Hepatocyte (in vitro differentiated cells): ENCODE measurements around the gene CLDN5.

Experiments
- CTCF ChIP-seq: fragments of 200-600 bp; sonication (generic); IDR thresholded peaks from 2 replicates; pipeline ENCODE4 v1.5.1; 2016; ENCODE audit warnings: antibody characterized with exemption, mild to moderate bottlenecking; ENCODE audit not compliant: poor library complexity
- EZH2 ChIP-seq: fragments of 200-600 bp; sonication (generic); IDR thresholded peaks from 2 replicates; pipeline ENCODE4 v1.6.1; 2016; ENCODE audit warnings: antibody characterized with exemption, mild to moderate bottlenecking, borderline replicate concordance

- TF ChIP-seq CTCF = no peak
- no peak for TF ChIP-seq EZH2
Observed at GRCh38 chr22:19519041-19519926, 4.9 kb downstream of the CLDN5 start.
